K562 (cell line): Measurements from ENCODE around the gene PRTN3. TPM values are rescaled to one million over a fixed set of nuclear protein-coding genes. Genes with fewer than 3 reads are reported as not detected.
A peak's percentile ranks its signal among the peaks of the same experiment; 100 is the strongest.

Experiments used
- ATAC-seq: fragments of 200-7000 bp; cut with Tn5 transposase; 3 replicates; pipeline ENCODE4 v1.9.1; 2020; ENCODE audit warnings: moderate library complexity
- BruUV-seq: library from RNA; stranded (reverse); fragments of 400-500 nt; replicated peaks from 2 replicates; lab custom pipeline; 2021; lab: Mats Ljungman, UMichigan
- CTCF ChIA-PET: fragments of 300-600 bp; formaldehyde crosslinking; extraction: SDS; loops from one replicate; lab custom pipeline; 2021; ENCODE audit warnings: low intra/inter-chr PET ratio; lab: Yijun Ruan, JAX
- POLR2A ChIA-PET: fragments of 300-600, 350-650 bp; sonication (Branson Sonifier 250); formaldehyde crosslinking; extraction: SDS; loops from one replicate; lab custom pipeline; 2021; ENCODE audit warnings: antibody characterized with exemption, inconsistent platforms; lab: Yijun Ruan, JAX
- DNase-seq, 4 experiments: peaks; one replicate each; pipeline versions ENCODE4 v3.0.0 to v3.0.0-alpha.2; 2011 to 2018; ENCODE audit warnings: low spot score in 3 of 4, mixed read lengths in 3 of 4; ENCODE audit errors: extremely low read depth in 1 of 4
- FAIRE-seq: peaks from 2 replicates; lab custom pipeline; 2011; peaks lifted over from hg19 to GRCh38; lab: Jason Lieb, UNC
- H2AFZ ChIP-seq: 2 replicates; pipeline ENCODE4 v1.6.0; 2011; ENCODE audit warnings: low read depth, low read length, control low read depth, inconsistent platforms
- H3K27ac ChIP-seq: fragments of 200-600 bp; 3 replicates; pipeline ENCODE4 v1.8.0; 2011; ENCODE audit warnings: low read depth, mild to moderate bottlenecking, control low read depth, inconsistent platforms, low read length, moderate library complexity, mixed read lengths; ENCODE audit errors: extremely low read depth
- H3K27me3 ChIP-seq, 2 experiments: fragments of 300-600 bp in 1 of 2; 2 replicates in 1 of 2; 3 replicates in 1 of 2; pipeline versions ENCODE4 v1.6.0 to v1.8.0; 2011; ENCODE audit warnings: inconsistent platforms in 2 of 2, low read length in 2 of 2, mild to moderate bottlenecking in 1 of 2, mixed read lengths in 1 of 2, moderate library complexity in 1 of 2; ENCODE audit not compliant: control insufficient read depth in 2 of 2, insufficient read depth in 2 of 2
- H3K36me3 ChIP-seq: fragments of 300-600 bp; 3 replicates; pipeline ENCODE4 v1.8.0; 2011; ENCODE audit warnings: mild to moderate bottlenecking, low read length, inconsistent platforms; ENCODE audit not compliant: control insufficient read depth, insufficient read depth
- H3K4me1 ChIP-seq, 2 experiments: fragments of 200-600 bp in 1 of 2; replicated peaks in 1 of 2; 2 replicates in 1 of 2; 3 replicates in 1 of 2; pipeline versions ENCODE4 v1.5.1 to v1.8.0; 2011; ENCODE audit warnings: inconsistent platforms in 2 of 2, low read length in 2 of 2, mild to moderate bottlenecking in 1 of 2, mixed read lengths in 1 of 2, moderate library complexity in 1 of 2; ENCODE audit not compliant: control insufficient read depth in 2 of 2, insufficient read depth in 2 of 2
- H3K4me2 ChIP-seq: 2 replicates; pipeline ENCODE4 v1.6.1; 2011; ENCODE audit warnings: low read length, control low read depth, inconsistent platforms, mixed read lengths; ENCODE audit not compliant: insufficient read depth
- H3K4me3 ChIP-seq: fragments of 200-600 bp; sonication (generic), shearing (Covaris generic); 2 replicates; pipeline ENCODE4 v1.5.1; 2016; ENCODE audit warnings: control low read depth, inconsistent platforms
- H3K79me2 ChIP-seq: fragments of 200-600 bp; 3 replicates; pipeline ENCODE4 v1.8.0; 2011; ENCODE audit warnings: low read length, inconsistent platforms; ENCODE audit not compliant: control insufficient read depth, insufficient read depth
- H3K9ac ChIP-seq, 2 experiments: 2 replicates each; pipeline versions ENCODE4 v1.6.0 to v1.6.1; 2011; ENCODE audit warnings: low read depth in 2 of 2, low read length in 2 of 2, control low read depth in 1 of 2, inconsistent platforms in 1 of 2, mild to moderate bottlenecking in 1 of 2, mixed read lengths in 1 of 2; ENCODE audit not compliant: insufficient read depth in 1 of 2
- H3K9me1 ChIP-seq: one replicate; pipeline ENCODE4 v1.6.0; 2011; ENCODE audit warnings: inconsistent platforms, mild to moderate bottlenecking, low read length, moderate library complexity; ENCODE audit not compliant: control insufficient read depth, insufficient read depth
- H3K9me3 ChIP-seq: replicated peaks from 2 replicates; pipeline ENCODE4 v1.5.1; 2011; ENCODE audit warnings: low read depth, low read length, inconsistent platforms; ENCODE audit not compliant: control insufficient read depth, insufficient read depth
- H4K20me1 ChIP-seq: replicated peaks from 2 replicates; pipeline ENCODE4 v1.6.1; 2011; ENCODE audit warnings: low read length, inconsistent platforms, mixed read lengths; ENCODE audit not compliant: control insufficient read depth, insufficient read depth
- ARID3A ChIP-seq: IDR thresholded peaks from 2 replicates; pipeline ENCODE4 v1.6.1; 2012; ENCODE audit warnings: low read depth, low read length, improper control_type of control experiment, borderline replicate concordance
- CC2D1A ChIP-seq: fragments of 450-650 bp; IDR thresholded peaks from 2 replicates; pipeline ENCODE4 v1.6.1; 2017; ENCODE audit warnings: mild to moderate bottlenecking
- EWSR1 ChIP-seq: fragments of 450-650 bp; IDR thresholded peaks from 2 replicates; pipeline ENCODE4 v1.6.1; 2018; ENCODE audit warnings: borderline replicate concordance, mild to moderate bottlenecking, low read depth, moderate library complexity; ENCODE audit not compliant: partially characterized antibody
- HNRNPK ChIP-seq: fragments of 200-400 bp; formaldehyde crosslinking; IDR thresholded peaks from one replicate; pipeline ENCODE4 v1.6.1; 2018; ENCODE audit warnings: mild to moderate bottlenecking, low read depth, low read length; ENCODE audit not compliant: poor library complexity, severe bottlenecking
- ILK ChIP-seq: fragments of 450-650 bp; IDR thresholded peaks from 2 replicates; pipeline ENCODE4 v1.6.1; 2016; ENCODE audit warnings: missing genetic modification characterization, low read depth, mild to moderate bottlenecking, missing compliant biosample characterization, moderate library complexity, borderline replicate concordance
- KLF6 ChIP-seq: fragments of 250-450 bp; sonication (Bioruptor Pico); IDR thresholded peaks from 2 replicates; pipeline ENCODE4 v1.4.0; 2020; ENCODE audit warnings: mild to moderate bottlenecking, moderate library complexity, borderline replicate concordance
- NCOA4 ChIP-seq: fragments of 450-650 bp; IDR thresholded peaks from 2 replicates; pipeline ENCODE4 v1.6.1; 2018; ENCODE audit warnings: mild to moderate bottlenecking; ENCODE audit not compliant: partially characterized antibody
- SP2 ChIP-seq: IDR thresholded peaks from 2 replicates; pipeline ENCODE4 v1.6.1; 2011; ENCODE audit warnings: mild to moderate bottlenecking, low read depth, low read length, moderate library complexity; ENCODE audit not compliant: poor library complexity, severe bottlenecking; ENCODE audit errors: extremely low read depth
- SPI1 ChIP-seq: IDR thresholded peaks from 2 replicates; pipeline ENCODE4 v1.6.1; 2011; ENCODE audit warnings: low read depth, low read length, control low read depth, borderline replicate concordance
- WHSC1 ChIP-seq: IDR thresholded peaks from one replicate; pipeline ENCODE4 v1.6.1; 2012; ENCODE audit warnings: low read length, control low read depth, inconsistent platforms
- YBX1 ChIP-seq: fragments of 450-650 bp; IDR thresholded peaks from 2 replicates; pipeline ENCODE4 v1.7.1; 2016; ENCODE audit warnings: mild to moderate bottlenecking
- YY1 ChIP-seq, 3 experiments: IDR thresholded peaks; 2 replicates each; pipeline ENCODE4 v1.6.1; 2011; ENCODE audit warnings: low read length in 2 of 3, mild to moderate bottlenecking in 2 of 3, moderate library complexity in 2 of 3, borderline replicate concordance in 1 of 3, control low read depth in 1 of 3, low read depth in 1 of 3; ENCODE audit not compliant: insufficient read depth in 3 of 3, insufficient replicate concordance in 2 of 3, control insufficient read depth in 1 of 3, insufficient read length in 1 of 3; ENCODE audit errors: extremely low read depth in 1 of 3
- ZBTB33 ChIP-seq: sonication (generic); formaldehyde crosslinking; IDR thresholded peaks from 2 replicates; pipeline ENCODE4 v1.8.1; 2023; ENCODE audit warnings: mild to moderate bottlenecking, missing genetic modification reagents
- ZNF143 ChIP-seq: sonication (generic); formaldehyde crosslinking; IDR thresholded peaks from 2 replicates; pipeline ENCODE4 v1.9.0; 2022; ENCODE audit warnings: mild to moderate bottlenecking, missing genetic modification reagents
- ZNF175 ChIP-seq: fragments of 200-800 bp; sonication (Bioruptor generic); IDR thresholded peaks from 2 replicates; pipeline ENCODE4 v1.6.1; 2016; ENCODE audit warnings: low read depth, mild to moderate bottlenecking, missing genetic modification characterization, missing compliant biosample characterization
- ZNF431 ChIP-seq: sonication (generic); formaldehyde crosslinking; IDR thresholded peaks from 2 replicates; pipeline ENCODE4 v1.8.0; 2022; ENCODE audit warnings: mild to moderate bottlenecking, missing genetic modification reagents
- ZNF444 ChIP-seq: fragments of 250-450 bp; sonication (Bioruptor Pico); IDR thresholded peaks from 2 replicates; pipeline ENCODE4 v1.4.0; 2020; ENCODE audit warnings: mild to moderate bottlenecking, moderate library complexity
- ZNF561 ChIP-seq: fragments of 450-650 bp; formaldehyde crosslinking; conservative IDR thresholded peaks from 2 replicates; pipeline ENCODE4 v1.4.0; 2020; ENCODE audit warnings: mild to moderate bottlenecking, moderate library complexity
- WGBS: fragments of 100-300 bp; shearing (Covaris generic); methylation state at CpG from one replicate; pipeline ENCODE4 v1.1.6; 2016; ENCODE audit warnings: low coverage, mixed read lengths; ENCODE audit not compliant: insufficient coverage; ENCODE audit errors: missing lambda C conversion rate; 5-methylcytosine and 5-hydroxymethylcytosine counted together
- in situ Hi-C: fragments of 300-500 bp; cut with MboI; formaldehyde crosslinking; loops from 4 replicates; pipeline ENCODE4 v1.15.0; 2018; ENCODE audit warnings: inconsistent platforms, mixed read lengths
- intact Hi-C: fragments of 100-400 bp; cut with micrococcal nuclease; formaldehyde crosslinking; loops from 2 replicates; pipeline ENCODE4 v1.14.2; 2022
- polyA plus RNA-seq, 8 experiments: library from polyadenylated mRNA; depleted of rRNA in 4 of 8; stranded (reverse) in 5 of 8; unstranded in 3 of 8; fragments of >200 nt; fragmentation: Nextera tagmentation in 2 of 8; fragmentation: Illumina TruSeq in 1 of 8; extraction: Ambion mirVana in 2 of 8; extraction: Trizol in 1 of 8; gene quantifications; 2 replicates each; pipeline versions ENCODE4 v1.2.1 to v1.2.3, GENCODE V29; 2011 to 2014; ENCODE audit warnings: inconsistent platforms in 1 of 8, missing spikeins in 1 of 8
- total RNA-seq, 7 experiments: library from RNA; depleted of rRNA in 6 of 7; stranded (reverse); fragments of >200 nt in 6 of 7; fragmentation: Illumina TruSeq in 2 of 7; extraction: Trizol in 2 of 7; gene quantifications; 2 replicates each; pipeline versions ENCODE4 v1.2.1 to v1.2.3, GENCODE V29; 2011 to 2021; ENCODE audit warnings: low replicate concordance in 1 of 7

PRTN3 gene
- total and polyA plus RNA-seq, 9 of the 15 experiments (the other 6 are each of a cell fraction or from before 2014, with no cell fraction given) = 0.14 to 0.86 (median 0.43) TPM; not detected in 3

- no peak for FAIRE-seq
- POLR2A ChIA-PET = no interaction called here
- no peak overlapping the region for H3K4me2 ChIP-seq
- H3K9ac ChIP-seq = peak overlapping the region in 1 of 2 experiments; percentile 26; a peak in 1 of 4 replicates
- H3K4me1 ChIP-seq = peaks cover 5 to 67% of the 10 kb centered on the region in 2 experiments; a peak in 4 of 5 replicates
- H3K27me3 ChIP-seq = no peaks in the 10 kb centered on the region
- no peaks in the 10 kb centered on the region for H3K9me3 ChIP-seq
- BruUV-seq = no TSS peak
- CTCF ChIA-PET = no interaction called here
- H3K79me2 ChIP-seq = peaks cover 21% of the 10 kb centered on the region
- DNase-seq = no peak
- no peaks in the 10 kb centered on the region; the same call in none of the 2 replicates for H4K20me1 ChIP-seq
- 98% methylated on average over 16 of the region's 64 CpGs for WGBS
- H3K4me3 ChIP-seq = no peak overlapping the region
- no peak overlapping the region for H3K27ac ChIP-seq
- no peak for ATAC-seq
- intact Hi-C loops (no loop called here), in situ Hi-C loops (no loop called here)
- H3K9me1 ChIP-seq = no peaks in the 10 kb centered on the region
- H3K36me3 ChIP-seq = peaks cover 92% of the 10 kb centered on the region
- no peak overlapping the region for H2AFZ ChIP-seq
- TF ChIP-seq SPI1 = no peak
- peak; percentile 79 for TF ChIP-seq ZBTB33 (CRISPR knock-in tag)
- TF ChIP-seq NCOA4 = no peak
- TF ChIP-seq ZNF175 (CRISPR knock-in tag) = no peak
- TF ChIP-seq WHSC1 = no peak
- TF ChIP-seq ZNF444 = no peak
- no peak for TF ChIP-seq YY1 (IDR thresholded peaks at IDR 0.05; ENCODE audit: borderline replicate concordance in 1 of 3, control insufficient read depth in 1 of 3, extremely low read depth in 1 of 3, insufficient read depth in 3 of 3, insufficient read length in 1 of 3, insufficient replicate concordance in 2 of 3, low read depth in 1 of 3, low read length in 2 of 3)
- no peak for TF ChIP-seq YBX1
- no peak for TF ChIP-seq ILK (tag)
- TF ChIP-seq ZNF431 = no peak
- no peak for TF ChIP-seq SP2
- no peak for TF ChIP-seq ZNF561 (CRISPR knock-in tag)
- no peak for TF ChIP-seq ZNF143 (CRISPR knock-in tag)
- no peak for TF ChIP-seq CC2D1A
- TF ChIP-seq EWSR1 = no peak
- TF ChIP-seq ARID3A = no peak
- no peak for TF ChIP-seq KLF6 (CRISPR knock-in tag)
- TF ChIP-seq HNRNPK = no peak
These were observed 44.9 kb downstream of the PRTN3 start for GRCh38 chr19:885536-886224.
